Measurements from ENCODE around the gene NT5C3B. TPM values are rescaled to one million over a fixed set of nuclear protein-coding genes. Genes with fewer than 3 reads are reported as not detected.
"Not testable (repeated sequence)": the region's sequence is repeated elsewhere in the genome, so short reads cannot be mapped to it uniquely, and the experiment has no call there.

NT5C3B gene
- total RNA-seq = 10 to 100 TPM; 64.8 to 95.6 (median 70.1) TPM

GRCh38 chr17:41835800-41836549, at the start of gene NT5C3B:
NT5C3B (minus strand) TSS chr17:41836232; CDS start chr17:41836193, 39 bp downstream.
- under 1% methylated on average over 14 of the region's 72 CpGs for WGBS
- Histone ChIP-seq H3K9me3 (no peaks in the 10 kb centered on the region), H3K4me1 (peaks cover 11 to 22% (median 19%) of the 10 kb centered on the region in 4 donors), H3K27me3 (no peaks in the 10 kb centered on the region), H3K36me3 (peaks cover 10 to 25% (median 19%) of the 10 kb centered on the region in 4 donors), H3K4me3 (peak within 1 kb of the TSS; percentile 88 to 98 (median 91)), H3K27ac (replicated peaks in 1 of 4) (peak within 1 kb of the TSS; percentile 87 to 91 (median 87))
- intact Hi-C loops (cut with DNase I) = no loop called here
- no peak for DNase-seq (ENCODE audit: extremely low spot score)
- peak; percentile 58 to 74 for TF ChIP-seq POLR2AphosphoS5 (IDR thresholded peaks at IDR 0.05)
- no peak for TF ChIP-seq POLR2A (IDR thresholded peaks at IDR 0.05; ENCODE audit: low read depth)

DNA sequence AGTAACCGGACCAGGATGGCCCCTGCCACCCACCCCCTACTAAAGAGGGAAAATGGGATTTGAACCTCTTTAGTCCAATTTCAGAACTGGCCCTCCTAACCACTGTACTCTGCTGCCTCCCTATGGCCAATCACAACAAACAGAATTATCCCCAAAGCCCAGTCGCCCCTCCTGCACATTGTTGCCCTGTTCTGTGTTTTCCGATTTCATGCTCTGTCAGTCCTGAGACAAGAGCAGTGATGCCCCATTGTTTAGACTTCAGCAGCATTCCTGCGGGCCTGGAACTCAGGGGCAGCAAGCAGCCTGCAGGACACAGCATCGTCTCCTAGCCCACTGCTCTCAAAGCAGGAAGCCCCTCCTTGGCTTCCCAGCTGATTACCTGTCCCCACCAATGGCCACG, 49.7 kb upstream of the NT5C3B start:
- intact Hi-C loops (cut with DNase I) = loop anchor here (5.0 kb wide), 1 partner anchor 148 kb away; no protein-coding TSS in a partner anchor
- peaks cover 75 to 99% (median 91%) of the 10 kb centered on the region in 4 donors for H3K36me3 ChIP-seq
- no peak for DNase-seq (ENCODE audit: extremely low spot score)
- no peaks in the 10 kb centered on the region for H3K9me3 ChIP-seq
- TF ChIP-seq EP300 (IDR thresholded peaks at IDR 0.05) (no peak), POLR2AphosphoS5 (IDR thresholded peaks at IDR 0.05) (no peak), CTCF (IDR thresholded peaks at IDR 0.05) (peak in 2 of 3 experiments; percentile 6 to 23), POLR2A (IDR thresholded peaks at IDR 0.05; ENCODE audit: low read depth) (no peak)
- H3K27ac ChIP-seq (replicated peaks in 1 of 4) = no peak overlapping the region
- no peak overlapping the region for H3K4me3 ChIP-seq
- no peaks in the 10 kb centered on the region for H3K27me3 ChIP-seq
- 72% methylated on average over 6 of the region's 6 CpGs for WGBS
- no peaks in the 10 kb centered on the region for H3K4me1 ChIP-seq

DNA sequence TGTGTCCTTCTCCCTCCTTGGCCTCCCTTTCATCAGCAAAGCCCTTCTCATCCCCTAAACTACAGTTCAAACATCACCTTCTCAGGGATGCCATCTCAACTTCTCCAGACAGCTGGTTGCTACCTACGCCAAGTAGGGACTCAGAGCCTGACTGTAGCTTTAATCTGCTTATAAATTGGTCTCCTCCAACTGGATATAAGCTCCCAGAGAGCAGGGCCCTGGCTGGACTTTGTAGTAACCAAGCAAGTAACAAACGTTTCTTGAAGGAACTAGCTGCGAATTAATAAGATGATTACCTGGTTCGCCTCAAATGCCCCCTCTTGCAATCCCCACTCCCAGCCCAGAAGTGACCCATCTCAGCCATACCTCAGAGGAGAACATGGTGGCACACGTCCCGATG, 46.7 kb upstream of the NT5C3B start:
- H3K27ac ChIP-seq (replicated peaks in 1 of 4) = no peak overlapping the region
- 88% methylated on average over 6 of the region's 6 CpGs for WGBS
- H3K9me3 ChIP-seq = no peaks in the 10 kb centered on the region
- TF ChIP-seq CTCF (IDR thresholded peaks at IDR 0.05) (no peak), POLR2A (IDR thresholded peaks at IDR 0.05; ENCODE audit: low read depth) (no peak), POLR2AphosphoS5 (IDR thresholded peaks at IDR 0.05) (no peak), EP300 (IDR thresholded peaks at IDR 0.05) (no peak)
- no peaks in the 10 kb centered on the region for H3K27me3 ChIP-seq
- no peak for DNase-seq (ENCODE audit: extremely low spot score)
- no peaks in the 10 kb centered on the region for H3K4me1 ChIP-seq
- intact Hi-C loops (cut with DNase I) = no loop called here
- H3K36me3 ChIP-seq = peaks cover 74 to 98% (median 88%) of the 10 kb centered on the region in 4 donors
- H3K4me3 ChIP-seq = no peak overlapping the region

GRCh38 chr17:41880130-41880529, 44.1 kb upstream of the NT5C3B start:
- Histone ChIP-seq H3K4me3 (no peak overlapping the region), H3K27me3 (no peaks in the 10 kb centered on the region), H3K4me1 (no peaks in the 10 kb centered on the region), H3K27ac (replicated peaks in 1 of 4) (no peak overlapping the region), H3K36me3 (peaks cover 57 to 88% (median 78%) of the 10 kb centered on the region in 4 donors), H3K9me3 (no peaks in the 10 kb centered on the region)
- WGBS = 93% methylated on average over 4 of the region's 4 CpGs
- intact Hi-C loops (cut with DNase I) = no loop called here
- DNase-seq (ENCODE audit: extremely low spot score) = no peak
- TF ChIP-seq POLR2AphosphoS5 (IDR thresholded peaks at IDR 0.05) (no peak), CTCF (IDR thresholded peaks at IDR 0.05) (no peak)

DNA sequence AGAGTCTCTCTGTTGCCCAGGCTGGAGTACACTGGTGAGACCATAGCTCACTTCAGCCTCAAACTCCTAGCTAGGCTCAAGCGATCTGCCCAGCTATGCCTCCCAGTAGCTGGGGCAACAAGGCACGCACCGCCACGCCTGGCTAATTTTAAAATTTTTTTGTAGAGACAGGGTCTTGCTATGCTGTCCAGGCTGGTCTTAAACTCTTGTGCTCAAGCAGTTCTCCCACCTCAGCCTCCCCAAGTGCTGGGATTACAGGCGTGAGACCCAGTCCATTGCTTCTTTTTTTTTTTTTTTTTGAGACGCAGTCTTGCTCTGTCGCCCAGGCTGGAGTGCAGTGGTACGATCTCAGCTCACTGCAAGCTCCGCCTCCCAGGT, 38.2 kb upstream of the NT5C3B start:
- intact Hi-C loops (cut with DNase I); H3K27me3 ChIP-seq; DNase-seq (ENCODE audit: extremely low spot score); H3K27ac ChIP-seq (replicated peaks in 1 of 4); H3K4me3 ChIP-seq; H3K9me3 ChIP-seq; H3K4me1 ChIP-seq: not testable (repeated sequence)
- WGBS = 92% methylated on average over 9 of the region's 9 CpGs
- H3K36me3 ChIP-seq = peaks cover 41 to 89% (median 85%) of the 10 kb centered on the region in 4 donors

Measured in esophagus muscularis mucosa (tissue), 4 donors.